GM19099 (cell line): ENCODE results near the gene ARHGAP24.

ENCODE experiments used
- POLR2A ChIP-seq: IDR thresholded peaks from 3 replicates; pipeline ENCODE4 v1.6.1; 2011; ENCODE audit warnings: low read depth; ENCODE audit not compliant: insufficient read length; ENCODE audit errors: extremely low read depth

ARHGAP24 gene

DNA sequence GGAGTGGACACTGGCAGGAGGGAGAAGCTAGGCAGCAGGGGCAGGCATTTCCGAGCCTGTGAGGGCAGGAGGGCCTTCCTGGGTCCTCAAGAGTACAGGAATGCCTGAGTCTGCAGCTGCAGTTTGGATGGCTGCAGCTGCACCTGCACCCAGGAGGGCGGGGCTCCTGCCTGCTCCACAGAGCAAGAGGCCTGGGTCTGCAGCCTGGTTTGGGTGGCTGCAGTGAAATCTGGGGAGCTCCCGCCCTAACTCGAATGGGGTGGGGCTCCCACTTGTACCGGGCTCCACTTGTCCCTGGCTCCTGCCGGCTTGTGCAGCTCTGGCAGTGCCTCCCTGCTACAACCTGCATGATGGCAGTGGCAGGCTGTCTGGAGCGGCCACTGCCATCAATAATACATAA lies 436.0 kb downstream of the ARHGAP24 start:
- TF ChIP-seq POLR2A: no peak

GRCh38 chr4:85913931-85914694 lies 439.2 kb downstream of the ARHGAP24 start:
- TF ChIP-seq POLR2A: no peak

DNA sequence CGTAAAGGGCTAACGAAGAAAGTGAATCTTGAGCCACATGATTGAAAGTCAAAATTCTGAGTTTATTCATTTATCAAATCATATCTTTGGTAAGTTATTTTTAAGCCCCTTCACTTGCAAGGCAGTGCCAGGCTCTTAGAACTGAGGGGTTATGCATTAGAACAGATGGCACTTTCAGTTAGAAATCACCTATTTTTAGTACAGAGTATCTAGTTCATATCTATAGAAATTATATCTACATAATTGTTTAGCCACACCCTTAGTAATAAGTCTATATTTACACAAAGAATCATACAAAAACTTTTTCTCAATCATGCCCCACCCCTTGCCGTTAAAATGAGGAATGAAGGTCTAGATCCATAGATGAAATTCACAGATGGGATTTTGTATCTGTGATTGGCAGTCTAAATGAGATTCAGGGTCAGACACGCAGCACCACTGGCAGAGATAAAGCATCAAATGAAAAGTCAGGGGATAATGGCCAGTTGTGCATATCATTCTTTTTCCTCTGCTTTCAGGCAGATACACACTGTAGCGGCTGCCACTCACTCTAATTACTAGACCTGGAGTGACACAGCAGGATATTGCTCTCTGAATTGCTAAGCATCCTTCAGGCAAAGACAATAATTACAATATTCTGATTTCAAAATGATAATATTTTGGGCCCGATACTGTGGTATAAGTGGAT lies 444.4 kb downstream of the ARHGAP24 start:
- no peak for TF ChIP-seq POLR2A

GRCh38 chr4:85925071-85925470 lies 450.1 kb downstream of the ARHGAP24 start:
- no peak for TF ChIP-seq POLR2A

DNA sequence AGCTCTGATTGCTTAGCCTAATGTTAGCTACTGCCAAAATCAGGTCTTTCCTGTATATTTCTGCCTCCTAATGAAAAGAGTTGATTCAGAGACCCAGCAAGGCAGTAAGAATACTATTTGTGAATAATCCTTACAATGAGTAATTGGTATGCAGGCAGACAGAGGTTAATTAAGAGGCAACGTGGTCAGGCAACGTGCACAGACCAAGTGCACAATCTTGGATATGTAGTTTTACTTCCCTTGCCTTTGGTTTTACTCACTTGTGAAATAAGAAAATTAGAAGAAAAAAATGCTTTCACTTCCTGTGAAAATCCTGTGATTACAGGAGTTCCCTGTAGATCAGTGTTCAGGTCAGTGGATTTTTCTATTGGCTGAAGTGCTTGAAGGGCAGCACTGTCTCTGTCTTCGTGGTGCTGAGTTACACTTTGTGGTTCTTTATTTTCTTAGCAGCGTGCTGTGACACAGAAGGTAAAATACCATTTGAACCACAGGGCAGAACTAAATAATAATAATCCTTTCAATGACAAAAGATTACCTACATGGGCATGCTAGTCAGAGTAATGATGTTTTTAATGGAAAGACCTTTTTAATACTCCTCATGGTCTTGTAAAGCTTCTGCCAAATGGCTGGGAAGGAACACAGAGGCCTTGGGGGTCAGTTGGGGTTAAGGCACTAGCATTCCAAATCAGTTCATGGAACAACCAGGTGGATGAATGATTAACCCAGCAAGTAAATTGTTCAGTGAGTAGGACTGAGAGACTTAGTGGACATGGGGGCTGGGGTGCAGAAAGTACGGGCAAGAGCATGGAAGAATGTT lies 454.0 kb downstream of the ARHGAP24 start:
- no peak for TF ChIP-seq POLR2A

- no peak for TF ChIP-seq POLR2A
Observed at GRCh38 chr4:85929961-85930665, 455.2 kb downstream of the ARHGAP24 start.

DNA sequence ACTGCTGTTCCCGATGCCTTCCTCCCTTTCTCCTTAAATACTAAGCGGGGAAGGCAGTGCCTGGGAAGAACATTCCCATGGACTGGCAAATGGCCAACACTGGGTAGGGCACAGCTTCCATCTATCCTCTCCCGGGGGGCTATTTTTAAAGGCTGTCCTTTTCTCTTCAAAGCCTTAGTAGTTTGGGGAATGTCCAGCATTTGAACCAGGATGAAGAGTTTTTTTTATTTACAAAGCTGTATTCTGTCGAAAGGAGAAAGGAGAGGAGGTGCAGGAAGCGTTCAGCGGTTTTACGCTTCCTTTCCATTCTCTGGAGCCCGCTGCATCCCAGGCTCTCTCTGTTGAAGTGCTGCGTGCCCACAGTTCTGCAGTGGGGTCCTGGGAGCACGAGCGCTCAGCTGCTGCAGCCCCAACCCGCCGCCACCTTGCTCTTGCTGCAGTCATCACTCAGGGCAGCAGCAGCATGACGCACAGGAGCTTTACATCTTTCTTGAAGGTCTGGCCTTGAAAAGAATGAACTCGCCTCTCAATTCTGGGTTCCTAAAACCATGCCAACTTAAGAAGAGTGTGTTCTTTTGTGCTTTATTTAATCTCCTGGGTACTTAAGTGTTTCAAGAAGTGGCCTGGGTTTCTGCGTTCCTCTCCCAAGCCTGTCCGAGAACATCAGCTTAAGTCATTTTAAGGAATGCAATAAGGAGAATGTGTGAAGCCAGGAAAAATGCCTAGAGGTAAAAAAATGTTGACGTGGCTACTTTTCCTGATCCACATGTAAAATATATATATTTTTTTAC lies 457.7 kb downstream of the ARHGAP24 start:
- TF ChIP-seq POLR2A: no peak

DNA sequence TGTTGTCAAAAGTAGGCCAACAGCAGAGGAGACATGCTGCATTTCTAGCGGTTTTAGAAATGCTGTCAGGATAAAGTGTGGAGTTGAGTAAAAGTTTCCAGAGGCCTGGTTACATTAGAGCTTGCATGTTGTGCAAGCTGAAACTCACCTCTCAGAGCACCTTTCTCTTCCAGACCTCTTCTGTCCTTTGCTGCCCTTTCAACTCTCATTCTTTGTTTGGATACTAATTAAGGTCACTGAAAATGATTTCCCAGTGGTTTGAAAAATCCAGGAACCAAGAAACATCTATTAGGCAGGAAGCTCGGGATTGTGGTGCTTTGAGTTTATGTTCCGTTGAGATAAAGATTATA lies 458.3 kb downstream of the ARHGAP24 start:
- TF ChIP-seq POLR2A: no peak

GRCh38 chr4:85937507-85937906 lies 462.6 kb downstream of the ARHGAP24 start:
- no peak for TF ChIP-seq POLR2A

DNA sequence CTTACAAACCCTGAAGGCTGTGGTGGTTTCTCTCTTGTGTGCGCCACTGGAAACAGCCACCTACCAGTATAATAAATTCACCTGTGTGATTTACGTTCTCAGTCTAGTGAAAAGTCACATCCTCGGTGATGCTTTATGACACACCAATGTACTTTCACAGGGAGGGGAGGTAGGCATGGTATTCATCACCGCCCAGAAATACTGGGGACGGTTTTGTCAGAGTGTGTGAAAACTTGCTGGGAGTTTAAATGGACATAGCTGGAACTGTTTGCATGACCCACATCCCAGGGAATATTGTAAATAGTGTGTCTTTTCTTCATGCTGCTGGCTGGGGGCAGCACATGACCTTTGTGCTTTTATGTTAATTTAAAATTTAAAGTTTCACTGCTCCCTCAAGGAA lies 463.1 kb downstream of the ARHGAP24 start:
- TF ChIP-seq POLR2A: no peak

DNA sequence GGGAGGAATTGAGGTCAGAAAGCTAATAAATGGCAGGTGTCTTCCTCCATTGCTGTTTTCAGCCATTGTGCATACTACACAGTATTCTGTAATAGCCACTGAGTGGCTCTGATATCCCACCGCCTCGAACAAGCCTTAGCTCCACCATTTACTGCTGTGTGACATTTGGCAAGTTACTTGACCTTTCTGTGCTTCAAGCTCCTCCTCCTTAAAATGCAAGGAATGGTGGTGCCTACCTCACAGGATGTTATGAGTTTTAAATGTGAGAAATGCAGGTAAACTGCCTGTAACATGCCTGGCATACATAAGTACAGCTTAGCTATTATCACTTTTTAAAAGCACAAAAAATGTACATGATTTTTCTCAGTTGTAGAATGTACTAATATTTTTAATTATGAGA lies 464.0 kb downstream of the ARHGAP24 start:
- TF ChIP-seq POLR2A: no peak

- no peak for TF ChIP-seq POLR2A
Observed at GRCh38 chr4:85939595-85939994, 464.6 kb downstream of the ARHGAP24 start.

- TF ChIP-seq POLR2A: no peak
Observed at GRCh38 chr4:85940151-85940550, 465.2 kb downstream of the ARHGAP24 start.

DNA sequence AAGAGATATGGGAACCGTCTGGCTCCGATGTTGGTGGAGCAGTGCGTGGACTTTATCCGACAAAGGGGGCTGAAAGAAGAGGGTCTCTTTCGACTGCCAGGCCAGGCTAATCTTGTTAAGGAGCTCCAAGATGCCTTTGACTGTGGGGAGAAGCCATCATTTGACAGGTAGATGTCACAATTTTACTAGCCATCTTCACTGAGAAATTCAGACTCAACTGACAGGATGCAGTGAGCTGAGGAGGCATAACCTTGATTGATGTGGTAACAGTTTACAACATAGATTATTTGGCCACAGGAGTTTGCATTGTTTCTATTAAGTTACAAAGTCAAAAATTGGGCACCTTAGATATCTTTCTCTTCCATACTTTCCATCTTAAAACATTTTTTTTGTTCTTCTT lies 467.2 kb downstream of the ARHGAP24 start:
- no peak for TF ChIP-seq POLR2A
